GM12878 (cell line): ENCODE results near the gene CDX4.

ENCODE experiments used
- ATF2 ChIP-seq: IDR thresholded peaks from 2 replicates; pipeline ENCODE4 v1.6.1; 2012; ENCODE audit warnings: low read length, inconsistent platforms
- ATF3 ChIP-seq: IDR thresholded peaks from 2 replicates; pipeline ENCODE4 v1.6.1; 2011; ENCODE audit warnings: low read depth, mild to moderate bottlenecking, low read length, moderate library complexity, borderline replicate concordance; ENCODE audit errors: extremely low read depth
- CBX5 ChIP-seq: sonication (generic); IDR thresholded peaks from 2 replicates; pipeline ENCODE4 v1.6.1; 2016; ENCODE audit warnings: low read depth, moderate library complexity, mild to moderate bottlenecking, inconsistent platforms
- CTCF ChIP-seq, 3 experiments: IDR thresholded peaks in 2 of 3; conservative IDR thresholded peaks in 1 of 3; 2 replicates each; pipeline ENCODE4 v1.5.1; 2011; ENCODE audit warnings: low read depth in 3 of 3, low read length in 3 of 3, mild to moderate bottlenecking in 3 of 3, control low read depth in 2 of 3, moderate library complexity in 2 of 3, inconsistent platforms in 1 of 3, mixed read lengths in 1 of 3; ENCODE audit not compliant: control insufficient read depth in 2 of 3, insufficient read depth in 1 of 3; ENCODE audit errors: extremely low read depth in 1 of 3
- EGR1 ChIP-seq, 2 experiments: IDR thresholded peaks; 1 replicate in 1 of 2; 2 replicates in 1 of 2; pipeline ENCODE4 v1.6.1; 2011 to 2012; ENCODE audit warnings: low read depth in 2 of 2, low read length in 2 of 2, borderline replicate concordance in 1 of 2, mild to moderate bottlenecking in 1 of 2, moderate library complexity in 1 of 2
- FOXK2 ChIP-seq: fragments of 450-650 bp; IDR thresholded peaks from 2 replicates; pipeline ENCODE4 v1.6.1; 2017; ENCODE audit warnings: mild to moderate bottlenecking, moderate library complexity
- MTA3 ChIP-seq: IDR thresholded peaks from 2 replicates; pipeline ENCODE4 v1.6.1; 2012; ENCODE audit warnings: low read length, inconsistent platforms, borderline replicate concordance
- NBN ChIP-seq: fragments of 450-650 bp; IDR thresholded peaks from 2 replicates; pipeline ENCODE4 v1.6.1; 2016
- POLR2AphosphoS5 ChIP-seq: IDR thresholded peaks from 2 replicates; pipeline ENCODE4 v1.6.1; 2011; ENCODE audit warnings: mild to moderate bottlenecking, low read length, inconsistent platforms
- REST ChIP-seq: IDR thresholded peaks from 2 replicates; pipeline ENCODE4 v1.6.1; 2012; ENCODE audit warnings: mild to moderate bottlenecking, low read depth, low read length
- SUZ12 ChIP-seq: fragments of 200-600 bp; sonication (generic); IDR thresholded peaks from one replicate; pipeline ENCODE4 v1.6.1; 2018; ENCODE audit warnings: antibody characterized with exemption, mild to moderate bottlenecking; ENCODE audit not compliant: unreplicated experiment
- TCF7 ChIP-seq: IDR thresholded peaks from 2 replicates; pipeline ENCODE4 v1.6.1; 2014; ENCODE audit warnings: antibody characterized with exemption, borderline replicate concordance
- ZNF24 ChIP-seq: fragments of 450-650 bp; IDR thresholded peaks from 2 replicates; pipeline ENCODE4 v1.6.1; 2017; ENCODE audit warnings: antibody characterized with exemption, mild to moderate bottlenecking

GRCh38 chrX:73468376-73468775 is 21.5 kb downstream of the CDX4 start:
- TF ChIP-seq NBN (no peak), CTCF (IDR thresholded peaks at IDR 0.05 in 2 of 3, conservative IDR thresholded peaks at IDR 0.05 in 1 of 3; ENCODE audit: control insufficient read depth in 2 of 3, extremely low read depth in 1 of 3, insufficient read depth in 1 of 3, low read depth in 3 of 3, low read length in 3 of 3) (no peak), ZNF24 (no peak), REST (no peak), FOXK2 (no peak), ATF3 (no peak), POLR2AphosphoS5 (no peak), EGR1 (IDR thresholded peaks at IDR 0.05; ENCODE audit: borderline replicate concordance in 1 of 2, low read depth in 2 of 2, low read length in 2 of 2) (no peak), SUZ12 (no peak), TCF7 (no peak), CBX5 (no peak), MTA3 (no peak), ATF2 (no peak)
